Transverse colon (tissue), 3 donors: ENCODE results near the gene FEN1.

Experiments
- CTCF ChIP-seq, 5 experiments: fragments of 200-600 bp in 3 of 5; fragments of 450-650 bp in 2 of 5; sonication (generic) in 3 of 5; IDR thresholded peaks; 1 replicate in 2 of 5; 2 replicates in 3 of 5; pipeline ENCODE4 v1.5.1; 2016 to 2017; ENCODE audit warnings: antibody characterized with exemption in 5 of 5, inconsistent platforms in 3 of 5, mild to moderate bottlenecking in 2 of 5, moderate library complexity in 1 of 5
- POLR2A ChIP-seq: fragments of 450-650 bp; IDR thresholded peaks from one replicate; pipeline ENCODE4 v1.6.1; 2016; ENCODE audit warnings: antibody characterized with exemption, mild to moderate bottlenecking, moderate library complexity

DNA sequence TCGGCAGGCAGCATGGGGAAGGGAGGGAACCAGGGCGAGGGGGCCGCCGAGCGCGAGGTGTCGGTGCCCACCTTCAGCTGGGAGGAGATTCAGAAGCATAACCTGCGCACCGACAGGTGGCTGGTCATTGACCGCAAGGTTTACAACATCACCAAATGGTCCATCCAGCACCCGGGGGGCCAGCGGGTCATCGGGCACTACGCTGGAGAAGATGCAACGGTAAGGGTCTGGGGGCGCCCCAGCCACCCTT lies 35.6 kb downstream of the FEN1 start:
- TF ChIP-seq POLR2A (no peak), CTCF (IDR thresholded peaks at IDR 0.05) (no peak)
